H1 (cell line): Measurements from ENCODE around the gene CDH18. TPM values are rescaled to one million over a fixed set of nuclear protein-coding genes. Genes with fewer than 3 reads are reported as not detected.

ENCODE experiments used
- CTCF ChIA-PET: fragments of 300-600 bp; sonication (Branson Sonifier 250); formaldehyde crosslinking; loops from one replicate; lab custom pipeline; 2021; ENCODE audit not compliant: partially characterized antibody; lab: Charles Lee
- POLR2A ChIA-PET: fragments of 300-600 bp; sonication (Branson Sonifier 250); formaldehyde crosslinking; loops from one replicate; lab custom pipeline; 2021; ENCODE audit warnings: inconsistent platforms; ENCODE audit not compliant: partially characterized antibody; lab: Charles Lee
- DNase-seq, 2 experiments: peaks; one replicate each; pipeline versions ENCODE4 v3.0.0 to v3.0.0-alpha.2; 2010 to 2022; ENCODE audit warnings: low spot score in 2 of 2, low read depth in 1 of 2, mixed read lengths in 1 of 2
- FAIRE-seq: peaks from 2 replicates; lab custom pipeline; 2011; peaks lifted over from hg19 to GRCh38; lab: Jason Lieb, UNC
- H2AFZ ChIP-seq: 2 replicates; pipeline ENCODE4 v1.8.1; 2012; ENCODE audit warnings: low read length, inconsistent platforms
- H2AK5ac ChIP-seq: 2 replicates; pipeline ENCODE4 v1.6.1; 2013; ENCODE audit warnings: low read depth, low read length
- H2BK120ac ChIP-seq: replicated peaks from 2 replicates; pipeline ENCODE3; 2013; ENCODE audit warnings: low read depth, low read length, inconsistent platforms
- H2BK12ac ChIP-seq: 2 replicates; pipeline ENCODE4 v1.6.1; 2013; ENCODE audit warnings: low read depth, low read length
- H2BK15ac ChIP-seq: 2 replicates; pipeline ENCODE4 v1.6.1; 2013; ENCODE audit warnings: low read length
- H2BK20ac ChIP-seq: 2 replicates; pipeline ENCODE4 v1.6.1; 2013; ENCODE audit warnings: low read length
- H2BK5ac ChIP-seq: 2 replicates; pipeline ENCODE4 v1.6.1; 2013; ENCODE audit warnings: low read depth, low read length
- H3K14ac ChIP-seq: 2 replicates; pipeline ENCODE4 v1.6.1; 2013; ENCODE audit warnings: inconsistent platforms; ENCODE audit not compliant: insufficient read length
- H3K18ac ChIP-seq: 2 replicates; pipeline ENCODE4 v1.6.1; 2013; ENCODE audit warnings: low read length; ENCODE audit errors: extremely low read depth
- H3K23ac ChIP-seq: 2 replicates; pipeline ENCODE4 v1.6.1; 2013; ENCODE audit warnings: inconsistent platforms; ENCODE audit not compliant: insufficient read length
- H3K23me2 ChIP-seq: 2 replicates; pipeline ENCODE4 v1.6.1; 2013; ENCODE audit warnings: low read depth, low read length
- H3K27ac ChIP-seq: 2 replicates; pipeline ENCODE4 v1.6.1; 2011; ENCODE audit warnings: low read depth, low read length, inconsistent platforms
- H3K27me3 ChIP-seq, 4 experiments: replicated peaks in 1 of 4; 1 replicate in 1 of 4; 2 replicates in 3 of 4; pipeline versions ENCODE4 v1.6.1 to v1.8.1; 2011 to 2013; ENCODE audit warnings: low read length in 3 of 4, mild to moderate bottlenecking in 3 of 4, inconsistent platforms in 2 of 4, mixed read lengths in 2 of 4, moderate library complexity in 1 of 4; ENCODE audit not compliant: control insufficient read depth in 3 of 4, insufficient read depth in 3 of 4; ENCODE audit errors: extremely low read depth in 1 of 4
- H3K36me3 ChIP-seq, 4 experiments: 2 replicates each; pipeline versions ENCODE4 v1.6.1 to v1.8.1; 2011 to 2013; ENCODE audit warnings: mild to moderate bottlenecking in 4 of 4, low read length in 3 of 4, moderate library complexity in 2 of 4, control low read depth in 1 of 4, inconsistent platforms in 1 of 4; ENCODE audit not compliant: insufficient read depth in 4 of 4, control insufficient read depth in 2 of 4
- H3K4ac ChIP-seq: replicated peaks from 2 replicates; pipeline ENCODE3; 2013; ENCODE audit warnings: low read length, low read depth, mixed read lengths, inconsistent platforms; ENCODE audit not compliant: insufficient read length
- H3K4me1 ChIP-seq, 4 experiments: replicated peaks in 1 of 4; 1 replicate in 1 of 4; 2 replicates in 3 of 4; pipeline versions ENCODE4 v1.6.1 to v1.8.1; 2011 to 2013; ENCODE audit warnings: low read length in 3 of 4, inconsistent platforms in 2 of 4, mixed read lengths in 1 of 4; ENCODE audit not compliant: insufficient read depth in 4 of 4, control insufficient read depth in 3 of 4
- H3K4me2 ChIP-seq, 2 experiments: 2 replicates each; pipeline versions ENCODE4 v1.6.1 to v1.8.1; 2011 to 2013; ENCODE audit warnings: low read depth in 2 of 2, low read length in 2 of 2, control low read depth in 1 of 2, inconsistent platforms in 1 of 2, mild to moderate bottlenecking in 1 of 2; ENCODE audit not compliant: insufficient read depth in 1 of 2
- H3K4me3 ChIP-seq, 4 experiments: fragments of 200-600, 300-600 bp in 1 of 4; sonication (generic), shearing (Covaris generic), sonication (Bioruptor Twin) in 1 of 4; 2 replicates each; pipeline versions ENCODE4 v1.5.1 to v1.8.1; 2011 to 2016; ENCODE audit warnings: low read length in 4 of 4, low read depth in 3 of 4, control low read depth in 2 of 4, inconsistent platforms in 2 of 4, mild to moderate bottlenecking in 2 of 4, mixed read lengths in 1 of 4, moderate library complexity in 1 of 4; ENCODE audit not compliant: insufficient read depth in 2 of 4; ENCODE audit errors: extremely low read depth in 1 of 4
- H3K56ac ChIP-seq: replicated peaks from 2 replicates; pipeline ENCODE3; 2013; ENCODE audit warnings: low read depth, mild to moderate bottlenecking, mixed read lengths, low read length, inconsistent platforms; ENCODE audit not compliant: insufficient read length
- H3K79me1 ChIP-seq: 2 replicates; pipeline ENCODE4 v1.6.1; 2013; ENCODE audit warnings: low read depth, low read length, control low read depth
- H3K79me2 ChIP-seq, 2 experiments: 2 replicates each; pipeline versions ENCODE4 v1.6.1 to v1.8.1; 2012 to 2013; ENCODE audit warnings: low read length in 2 of 2, mild to moderate bottlenecking in 2 of 2, inconsistent platforms in 1 of 2; ENCODE audit not compliant: insufficient read depth in 2 of 2, control insufficient read depth in 1 of 2
- H3K9ac ChIP-seq, 4 experiments: replicated peaks in 1 of 4; 1 replicate in 1 of 4; 2 replicates in 3 of 4; pipeline versions ENCODE4 v1.6.1 to v1.8.1; 2011 to 2013; ENCODE audit warnings: low read depth in 3 of 4, low read length in 3 of 4, control low read depth in 2 of 4, mild to moderate bottlenecking in 2 of 4, moderate library complexity in 2 of 4, inconsistent platforms in 1 of 4; ENCODE audit errors: extremely low read depth in 1 of 4
- H3K9me3 ChIP-seq, 2 experiments: 2 replicates each; pipeline versions ENCODE4 v1.6.1 to v1.8.1; 2012 to 2013; ENCODE audit warnings: mild to moderate bottlenecking in 2 of 2, moderate library complexity in 2 of 2, control low read depth in 1 of 2, inconsistent platforms in 1 of 2, low read depth in 1 of 2, low read length in 1 of 2, mixed read lengths in 1 of 2; ENCODE audit not compliant: insufficient read depth in 2 of 2
- H4K20me1 ChIP-seq, 2 experiments: replicated peaks in 1 of 2; 2 replicates each; pipeline versions ENCODE3 to v1.8.1; 2011 to 2013; ENCODE audit warnings: inconsistent platforms in 2 of 2, low read length in 2 of 2, mild to moderate bottlenecking in 1 of 2; ENCODE audit not compliant: insufficient read depth in 2 of 2, control insufficient read depth in 1 of 2
- H4K5ac ChIP-seq: 2 replicates; pipeline ENCODE4 v1.6.1; 2013; ENCODE audit warnings: low read length, low read depth, mixed read lengths, inconsistent platforms; ENCODE audit not compliant: insufficient read length
- H4K8ac ChIP-seq: 2 replicates; pipeline ENCODE4 v1.8.0; 2013; ENCODE audit warnings: mild to moderate bottlenecking, moderate library complexity, low read length, inconsistent platforms; ENCODE audit not compliant: insufficient read depth; ENCODE audit errors: extremely low read depth
- H4K91ac ChIP-seq: replicated peaks from 2 replicates; pipeline ENCODE3; 2013; ENCODE audit warnings: low read length, mixed read lengths, inconsistent platforms; ENCODE audit not compliant: insufficient read length
- ATF3 ChIP-seq: IDR thresholded peaks from 2 replicates; pipeline ENCODE4 v1.6.1; 2011; ENCODE audit warnings: low read depth, mild to moderate bottlenecking, low read length; ENCODE audit not compliant: insufficient read depth
- BCL11A ChIP-seq, 2 experiments: IDR thresholded peaks; one replicate each; pipeline ENCODE4 v1.6.1; 2011; ENCODE audit warnings: low read depth in 2 of 2, low read length in 2 of 2, mild to moderate bottlenecking in 2 of 2
- EP300 ChIP-seq, 2 experiments: IDR thresholded peaks; 1 replicate in 1 of 2; 2 replicates in 1 of 2; pipeline ENCODE4 v1.6.1; 2011 to 2012; ENCODE audit warnings: low read depth in 2 of 2, low read length in 2 of 2, mild to moderate bottlenecking in 2 of 2, borderline replicate concordance in 1 of 2, inconsistent platforms in 1 of 2, moderate library complexity in 1 of 2
- FOSL1 ChIP-seq: IDR thresholded peaks from 2 replicates; pipeline ENCODE4 v1.6.1; 2011; ENCODE audit warnings: mild to moderate bottlenecking, low read depth, low read length, moderate library complexity; ENCODE audit not compliant: insufficient read depth
- MAX ChIP-seq: IDR thresholded peaks from 2 replicates; pipeline ENCODE4 v1.6.1; 2012; ENCODE audit warnings: inconsistent platforms
- POU5F1 ChIP-seq: IDR thresholded peaks from 2 replicates; pipeline ENCODE4 v1.6.1; 2011; ENCODE audit warnings: low read depth, mild to moderate bottlenecking, low read length, moderate library complexity
- RFX5 ChIP-seq: IDR thresholded peaks from 2 replicates; pipeline ENCODE4 v1.6.1; 2011; ENCODE audit warnings: low read depth, low read length, improper control_type of control experiment, borderline replicate concordance
- SIRT6 ChIP-seq: IDR thresholded peaks from one replicate; pipeline ENCODE4 v1.7.1; 2012; ENCODE audit warnings: low read length, inconsistent platforms
- TAF1 ChIP-seq: IDR thresholded peaks from 2 replicates; pipeline ENCODE4 v1.6.1; 2011; ENCODE audit warnings: mild to moderate bottlenecking, low read depth, low read length
- TBP ChIP-seq: IDR thresholded peaks from 2 replicates; pipeline ENCODE4 v1.6.1; 2011; ENCODE audit warnings: low read depth, low read length, improper control_type of control experiment
- TCF12 ChIP-seq: IDR thresholded peaks from 2 replicates; pipeline ENCODE4 v1.6.1; 2011; ENCODE audit warnings: low read depth, mild to moderate bottlenecking, low read length
- ZNF274 ChIP-seq: IDR thresholded peaks from 2 replicates; pipeline ENCODE4 v1.7.0; 2012; ENCODE audit warnings: low read length, borderline replicate concordance; ENCODE audit errors: extremely low read depth
- WGBS, 2 experiments: shearing (Covaris generic) in 1 of 2; methylation state at CpG; one replicate each; pipeline versions ENCODE4 v1.1.6 to v1.1.7; 2013 to 2015; ENCODE audit warnings: low lambda C conversion rate in 2 of 2, mixed read lengths in 2 of 2, inconsistent platforms in 1 of 2, low coverage in 1 of 2, missing lambda C conversion rate in 1 of 2; ENCODE audit not compliant: insufficient replicate concordance in 2 of 2, insufficient coverage in 1 of 2, insufficient read length in 1 of 2; ENCODE audit errors: extremely low coverage in 1 of 2, missing lambda C conversion rate in 1 of 2; 5-methylcytosine and 5-hydroxymethylcytosine counted together
- polyA plus RNA-seq, 7 experiments: library from polyadenylated mRNA; depleted of rRNA in 3 of 7; stranded (reverse) in 5 of 7; unstranded in 2 of 7; fragments of >200 nt in 5 of 7; fragments of 200-250 nt in 2 of 7; gene quantifications; 1 replicate in 5 of 7; 2 replicates in 1 of 7; 4 replicates in 1 of 7; pipeline versions ENCODE4 v1.2.1 to v1.2.3, GENCODE V29; 2011 to 2013; ENCODE audit warnings: missing spikeins in 2 of 7, mixed read lengths in 2 of 7
- total RNA-seq: library from RNA; stranded (reverse); fragmentation: NEBNext Ultra II Directional; extraction: Animal tissue kit (Norgen Biotek cat#: 25700); gene quantifications from 2 replicates; pipeline ENCODE4 v1.2.1, GENCODE V29; 2021

Gene CDH18
- total and polyA plus RNA-seq, 2 of the 8 experiments (the other 6 are each of a cell fraction or from before 2014, with no cell fraction given): 0.30 to 0.32 TPM

DNA sequence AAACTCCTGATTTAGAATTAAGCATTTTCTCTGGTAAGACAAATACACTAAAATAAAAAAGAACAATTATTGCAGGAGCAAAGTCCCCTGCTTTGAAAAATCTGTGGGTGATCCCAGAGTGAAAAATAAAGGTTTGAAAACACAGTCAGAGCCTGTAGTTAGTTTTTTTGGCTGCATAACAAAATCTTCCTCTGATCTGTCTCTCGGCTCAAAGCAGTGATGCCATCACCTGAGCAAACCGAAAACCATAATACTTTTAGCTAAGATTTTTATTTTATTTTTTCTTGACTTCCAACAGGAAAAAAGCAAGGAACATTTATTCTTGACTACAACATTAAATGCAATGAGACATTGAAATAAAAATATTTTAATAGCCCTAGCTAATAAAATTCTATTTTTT lies 1.2 kb downstream of the CDH18 start:
- Histone ChIP-seq H3K79me1 (no peaks in the 10 kb centered on the region), H2AFZ (no peak overlapping the region), H3K23me2 (peaks cover 5% of the 10 kb centered on the region), H3K9me3 (no peaks in the 10 kb centered on the region), H3K27ac (no peak overlapping the region), H3K9ac (no peak overlapping the region), H3K36me3 (no peaks in the 10 kb centered on the region), H3K4ac (no peak overlapping the region), H2BK12ac (no peak overlapping the region), H4K20me1 (no peaks in the 10 kb centered on the region), H2BK5ac (no peak overlapping the region), H3K14ac (no peak overlapping the region), H3K27me3 (peaks cover 0 to 8% (median 6%) of the 10 kb centered on the region in 4 experiments; a peak in 5 of 7 replicates), H3K4me1 (peaks cover 0 to 2% (median 0%) of the 10 kb centered on the region in 4 experiments; a peak in 1 of 7 replicates), H3K18ac (no peak overlapping the region), H3K23ac (no peak overlapping the region), H4K91ac (no peak overlapping the region), H3K56ac (no peak overlapping the region), H4K5ac (no peak overlapping the region), H2BK120ac (no peak overlapping the region), H4K8ac (no peak overlapping the region), H3K4me2 (no peak overlapping the region; a peak in 1 of 4 replicates), H3K79me2 (no peaks in the 10 kb centered on the region), H2BK15ac (no peak overlapping the region), H2AK5ac (no peak overlapping the region), H2BK20ac (no peak overlapping the region), H3K4me3 (no peak overlapping the region)
- FAIRE-seq: no peak
- CTCF ChIA-PET: interaction anchor here (0.6 kb wide), 1 partner anchor 1218 kb away, joined by 3 read pairs; no protein-coding TSS in a partner anchor
- POLR2A ChIA-PET: no interaction called here
- DNase-seq: no peak
- WGBS, 2 experiments: 87% methylated on average over 2 of the region's 2 CpGs; no CpG with 5 or more reads in 1 of the 2 experiments
- TF ChIP-seq MAX: no peak
- TF ChIP-seq ATF3: no peak
- no peak for TF ChIP-seq EP300 (IDR thresholded peaks at IDR 0.05; ENCODE audit: borderline replicate concordance in 1 of 2, low read depth in 2 of 2, low read length in 2 of 2)
- TF ChIP-seq TAF1: no peak
- TF ChIP-seq RFX5: no peak
- TF ChIP-seq POU5F1: no peak
- no peak for TF ChIP-seq TBP
- TF ChIP-seq FOSL1: no peak
- TF ChIP-seq SIRT6: no peak
- TF ChIP-seq TCF12: no peak
- TF ChIP-seq ZNF274: no peak
- TF ChIP-seq BCL11A (IDR thresholded peaks at IDR 0.05; ENCODE audit: low read depth in 2 of 2, low read length in 2 of 2): no peak
